Spleen (tissue), 7 donors: Measurements from ENCODE around the gene TRPM1.

Experiments
- CTCF ChIP-seq, 11 experiments: fragments of 200-600 bp in 7 of 11; fragments of 450-650 bp in 4 of 11; sonication (generic) in 4 of 11; IDR thresholded peaks in 8 of 11; conservative IDR thresholded peaks in 3 of 11; 1 replicate in 7 of 11; 2 replicates in 4 of 11; pipeline versions ENCODE4 v1.4.0 to v1.8.0; 2016 to 2021; ENCODE audit warnings: antibody characterized with exemption in 11 of 11, inconsistent platforms in 4 of 11, mild to moderate bottlenecking in 1 of 11
- POLR2A ChIP-seq, 3 donors: fragments of 450-650 bp; IDR thresholded peaks; one replicate each; pipeline ENCODE4 v1.5.1; 2017; ENCODE audit warnings: antibody characterized with exemption in 3 of 3, mild to moderate bottlenecking in 1 of 3
- donor health status: DM: no; HTN: no; CAD: no; lungs with moderate emphysema.
- donor health status: DM: no; HTN: no; CAD: no.
- donor health status: DM: no; HTN: no; CAD: no.

GRCh38 chr15:31065824-31066223 lies 35.7 kb downstream of the TRPM1 start:
- no peak for TF ChIP-seq CTCF (IDR thresholded peaks at IDR 0.05 in 8 of 11, conservative IDR thresholded peaks at IDR 0.05 in 3 of 11)
- TF ChIP-seq POLR2A (IDR thresholded peaks at IDR 0.05): no peak
